H1 (cell line): Measurements from ENCODE around the gene BBIP1. TPM values are rescaled to one million over a fixed set of nuclear protein-coding genes. Genes with fewer than 3 reads are reported as not detected.

Source experiments
- CREB1 ChIP-seq: IDR thresholded peaks from 2 replicates; pipeline ENCODE4 v1.6.1; 2012; ENCODE audit warnings: inconsistent platforms
- EP300 ChIP-seq, 2 experiments: IDR thresholded peaks; 1 replicate in 1 of 2; 2 replicates in 1 of 2; pipeline ENCODE4 v1.6.1; 2011 to 2012; ENCODE audit warnings: low read depth in 2 of 2, low read length in 2 of 2, mild to moderate bottlenecking in 2 of 2, borderline replicate concordance in 1 of 2, inconsistent platforms in 1 of 2, moderate library complexity in 1 of 2
- polyA plus RNA-seq, 7 experiments: library from polyadenylated mRNA; depleted of rRNA in 3 of 7; stranded (reverse) in 5 of 7; unstranded in 2 of 7; fragments of >200 nt in 5 of 7; fragments of 200-250 nt in 2 of 7; gene quantifications; 1 replicate in 5 of 7; 2 replicates in 1 of 7; 4 replicates in 1 of 7; pipeline versions ENCODE4 v1.2.1 to v1.2.3, GENCODE V29; 2011 to 2013; ENCODE audit warnings: missing spikeins in 2 of 7, mixed read lengths in 2 of 7
- total RNA-seq: library from RNA; stranded (reverse); fragmentation: NEBNext Ultra II Directional; extraction: Animal tissue kit (Norgen Biotek cat#: 25700); gene quantifications from 2 replicates; pipeline ENCODE4 v1.2.1, GENCODE V29; 2021

The BBIP1 gene
- total and polyA plus RNA-seq, 2 of the 8 experiments (the other 6 are each of a cell fraction or from before 2014, with no cell fraction given), result 8.8 to 19.6 TPM

DNA sequence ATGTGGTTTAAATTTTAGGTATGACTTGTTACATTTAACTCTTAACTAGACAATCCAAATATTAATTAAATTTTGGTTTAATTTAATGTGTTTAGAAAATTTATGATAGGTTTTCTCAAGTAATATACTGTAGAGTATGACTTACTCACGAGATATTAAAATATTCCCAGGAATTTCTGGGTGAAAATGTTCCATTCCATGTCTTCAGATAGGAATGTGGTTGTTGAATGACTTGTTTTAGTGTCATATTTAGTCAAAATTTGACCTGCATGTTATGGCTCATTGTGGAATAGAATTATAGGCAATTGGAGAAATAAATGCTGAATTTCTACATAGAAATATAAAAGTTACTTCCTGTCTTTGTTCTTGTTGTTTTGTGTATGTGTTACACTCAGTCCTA lies 47.2 kb upstream of the BBIP1 start (continued):
- TF ChIP-seq EP300 (IDR thresholded peaks at IDR 0.05; ENCODE audit: borderline replicate concordance in 1 of 2, low read depth in 2 of 2, low read length in 2 of 2) (no peak), CREB1 (no peak)
